GM23338 (cell line): Measurements from ENCODE around the gene DPYSL5.
"Not testable (repeated sequence)": the region's sequence is repeated elsewhere in the genome, so short reads cannot be mapped to it uniquely, and the experiment has no call there.

Experiments
- CTCF ChIP-seq, 2 experiments: fragments of 200-600 bp in 1 of 2; sonication (generic) in 1 of 2; conservative IDR thresholded peaks; 2 replicates each; pipeline versions ENCODE4 v1.5.1 to v1.6.1; 2016 to 2017; ENCODE audit warnings: antibody characterized with exemption in 2 of 2, low read depth in 2 of 2, mild to moderate bottlenecking in 2 of 2, moderate library complexity in 1 of 2
- EZH2 ChIP-seq: fragments of 200-600 bp; sonication (generic); IDR thresholded peaks from one replicate; pipeline ENCODE4 v1.8.0; 2017; ENCODE audit warnings: antibody characterized with exemption, mild to moderate bottlenecking, low read depth; ENCODE audit not compliant: unreplicated experiment
- EZH2phosphoT487 ChIP-seq: fragments of 200-600 bp; sonication (generic); IDR thresholded peaks from one replicate; pipeline ENCODE4 v1.8.1; 2018; ENCODE audit warnings: antibody characterized with exemption; ENCODE audit not compliant: unreplicated experiment
- JUNB ChIP-seq: IDR thresholded peaks from one replicate; pipeline ENCODE4 v1.6.1; 2016; ENCODE audit warnings: antibody characterized with exemption; ENCODE audit not compliant: unreplicated experiment
- NANOG ChIP-seq: IDR thresholded peaks from 2 replicates; pipeline ENCODE4 v1.6.1; 2016; ENCODE audit warnings: antibody characterized with exemption, borderline replicate concordance
- POLR2AphosphoS5 ChIP-seq: IDR thresholded peaks from 2 replicates; pipeline ENCODE4 v1.6.1; 2016; ENCODE audit warnings: antibody characterized with exemption, low read depth
- REST ChIP-seq: IDR thresholded peaks from one replicate; pipeline ENCODE4 v1.6.1; 2018; ENCODE audit warnings: antibody characterized with exemption; ENCODE audit not compliant: unreplicated experiment
- ZNF462 ChIP-seq: fragments of 250-450 bp; sonication (Bioruptor Pico); IDR thresholded peaks from 2 replicates; pipeline ENCODE4 v1.5.0; 2020; ENCODE audit warnings: mild to moderate bottlenecking, moderate library complexity

- not testable (repeated sequence) for TF ChIP-seq REST; CTCF (conservative IDR thresholded peaks at IDR 0.05; ENCODE audit: low read depth in 2 of 2); EZH2; JUNB; POLR2AphosphoS5; EZH2phosphoT487; ZNF462 (CRISPR knock-in tag); NANOG
Observed at GRCh38 chr2:26882220-26882619, 34.3 kb downstream of the DPYSL5 start.
